ENCODE measurements around the gene PRAMEF18.
"Not testable (repeated sequence)": the region's sequence is repeated elsewhere in the genome, so short reads cannot be mapped to it uniquely, and the experiment has no call there.

PRAMEF18 gene

DNA sequence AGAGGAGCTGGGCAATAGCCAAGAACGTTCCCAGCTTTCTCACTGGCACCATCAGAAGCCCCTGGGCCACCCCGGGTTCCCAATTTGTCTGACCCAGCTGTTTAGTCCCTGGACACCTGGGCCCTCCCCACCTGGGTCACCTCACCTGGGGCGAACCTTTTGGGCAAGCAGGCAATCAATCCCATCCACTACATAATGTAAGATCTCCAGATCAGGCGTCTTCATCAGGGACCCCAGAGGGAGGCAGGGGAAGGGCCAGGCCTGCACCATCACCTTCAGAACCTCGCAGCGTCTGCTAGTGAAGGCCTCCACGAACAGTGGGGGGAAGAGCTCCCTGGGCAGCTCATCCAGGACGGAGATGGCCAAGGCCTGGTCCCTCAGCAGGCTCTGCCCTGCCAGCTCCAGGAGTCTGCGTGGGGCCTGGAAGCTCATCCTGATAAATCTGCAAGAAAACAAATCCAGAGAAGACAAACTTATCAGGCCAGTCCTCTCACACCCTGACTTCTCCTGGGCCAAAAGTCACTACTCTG is at the start of gene PRAMEF18:
Gene PRAMEF18, minus strand, starts transcription at position 480 of the 530 bp plus-strand sequence. Its CDS starts 48 bp downstream, at position 432.
- not testable (repeated sequence) for DNase-seq

GRCh38 chr1:13265124-13265523 is 39.2 kb upstream of the PRAMEF18 start:
- not testable (repeated sequence) for DNase-seq

GRCh38 chr1:13253898-13254297 is 27.9 kb upstream of the PRAMEF18 start, which contains the start of gene PRAMEF5:
TSS of gene PRAMEF5 (plus strand) at chr1:13254198. CDS start at chr1:13259269, 5,071 bp downstream.
- DNase-seq = not testable (repeated sequence)

DNA sequence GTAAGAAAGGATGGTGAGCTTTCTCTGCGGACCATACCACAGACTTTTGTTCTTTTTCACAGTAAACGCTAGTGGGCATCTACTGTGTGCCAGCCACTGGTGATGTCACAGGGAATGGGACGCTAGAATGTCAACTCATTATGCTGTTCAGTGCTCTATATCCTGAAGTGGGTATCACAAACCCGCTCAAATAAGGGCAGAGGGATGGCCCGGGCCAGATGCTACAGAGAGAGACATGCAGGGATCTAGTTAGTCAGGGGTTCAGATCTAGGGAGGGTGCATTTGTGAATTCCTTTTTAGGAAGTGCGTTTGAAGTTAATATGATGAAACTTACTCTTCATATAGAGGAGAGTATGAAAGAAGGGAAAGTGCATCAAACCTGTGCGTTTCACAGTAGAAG is 21.2 kb upstream of the PRAMEF18 start:
- not testable (repeated sequence) for DNase-seq

GRCh38 chr1:13246554-13246871 is 20.6 kb upstream of the PRAMEF18 start:
- DNase-seq = not testable (repeated sequence)

GRCh38 chr1:13245841-13246553 is 20.0 kb upstream of the PRAMEF18 start:
- DNase-seq = not testable (repeated sequence)

GRCh38 chr1:13243536-13244263 is 17.7 kb upstream of the PRAMEF18 start:
- not testable (repeated sequence) for DNase-seq

DNA sequence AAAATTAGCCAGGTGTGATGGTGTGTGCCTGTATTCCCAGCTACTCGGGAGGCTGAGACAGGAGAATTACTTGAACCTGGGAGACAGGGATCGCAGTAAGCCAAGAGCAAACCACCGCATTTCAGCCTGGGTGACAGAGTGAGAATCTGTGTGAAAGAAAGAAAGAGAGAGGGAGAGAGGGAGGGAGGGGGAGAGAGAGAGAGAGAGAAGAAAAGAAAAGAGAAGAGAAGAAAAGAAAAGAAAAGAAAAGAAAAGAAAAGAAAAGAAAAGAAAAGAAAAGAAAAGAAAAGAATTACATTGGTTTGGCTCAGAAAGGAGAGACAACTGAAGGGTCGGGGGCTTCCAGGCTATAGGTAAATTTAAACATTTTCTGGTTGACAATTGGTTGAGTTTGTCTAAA is 13.7 kb upstream of the PRAMEF18 start:
- not testable (repeated sequence) for DNase-seq

- not testable (repeated sequence) for DNase-seq
Observed at GRCh38 chr1:13237572-13237971, 11.6 kb upstream of the PRAMEF18 start.

GRCh38 chr1:13234057-13234456 is 8.1 kb upstream of the PRAMEF18 start:
- not testable (repeated sequence) for DNase-seq

DNA sequence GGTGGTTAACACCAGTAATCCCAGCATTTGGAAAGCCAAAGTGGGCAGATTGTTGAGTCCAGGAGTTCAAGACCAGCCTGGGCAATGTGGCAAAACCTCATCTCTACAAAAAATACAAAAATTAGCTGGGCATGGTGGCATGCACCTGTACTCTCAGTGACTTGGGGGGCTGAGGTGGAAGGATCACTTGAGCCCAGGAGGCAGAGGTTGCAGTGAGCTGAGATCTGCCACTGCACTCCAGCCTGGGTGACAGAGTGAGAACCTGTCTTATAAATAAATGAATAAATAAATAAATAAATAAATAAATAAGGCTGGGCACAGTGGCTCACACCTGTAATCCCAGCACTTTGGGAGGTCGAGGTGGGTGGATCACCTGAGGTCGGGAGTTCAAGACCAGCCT is 6.1 kb upstream of the PRAMEF18 start:
- DNase-seq = not testable (repeated sequence)

DNA sequence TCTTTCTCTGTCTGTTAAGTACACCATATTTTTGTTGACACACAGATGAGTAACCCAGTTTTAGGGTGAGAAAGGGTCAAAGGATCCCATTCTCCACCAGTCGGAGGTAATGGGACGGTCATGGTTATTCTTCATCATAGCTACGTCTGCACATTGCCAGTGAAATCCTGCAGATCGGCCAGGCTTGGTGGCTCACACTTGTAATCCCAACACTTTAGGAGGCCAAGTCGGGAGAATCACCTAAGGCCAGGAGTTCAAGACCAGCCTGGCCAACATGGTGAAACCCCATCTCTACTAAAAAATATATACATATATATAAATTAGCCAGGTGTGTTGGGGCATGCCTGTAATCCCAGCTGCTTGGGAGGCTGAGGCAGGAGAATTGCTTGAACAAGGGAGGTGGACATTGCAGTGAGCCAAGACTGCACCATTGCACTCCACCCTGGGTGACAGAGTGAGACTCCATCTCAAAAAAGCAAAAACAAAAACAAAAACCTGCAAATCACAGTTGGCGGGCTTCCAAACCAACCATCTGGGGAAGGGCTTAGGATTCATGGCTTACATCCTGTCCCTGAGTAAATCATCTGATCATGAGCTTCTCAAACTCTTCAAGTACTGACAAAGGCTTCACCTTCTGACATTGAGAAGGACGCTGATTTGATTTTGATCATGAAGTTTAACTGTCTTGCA is 5.3 kb upstream of the PRAMEF18 start:
- not testable (repeated sequence) for DNase-seq

DNA sequence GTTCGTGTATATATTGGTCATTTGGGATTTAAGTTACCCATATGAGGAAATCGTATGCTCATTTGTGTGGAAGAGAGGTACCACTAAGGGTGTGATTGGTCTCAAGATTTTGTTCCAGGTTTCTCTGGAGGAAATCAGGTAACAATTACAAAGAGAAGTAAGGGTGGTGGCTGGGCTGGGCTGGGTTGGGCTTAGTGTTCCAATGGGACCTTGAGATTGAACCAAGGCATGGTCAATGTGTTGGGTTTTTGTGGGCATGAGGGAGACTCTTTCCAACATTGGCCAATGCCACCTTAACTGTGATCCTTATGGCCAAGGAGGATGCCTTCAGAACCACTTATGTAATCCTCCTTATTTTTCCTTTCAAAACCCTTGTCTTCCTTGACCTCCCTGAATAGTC is 4.6 kb upstream of the PRAMEF18 start:
- DNase-seq = not testable (repeated sequence)

GRCh38 chr1:13230096-13230495 is 4.1 kb upstream of the PRAMEF18 start:
- DNase-seq = not testable (repeated sequence)

GRCh38 chr1:13228343-13228781 is 2.4 kb upstream of the PRAMEF18 start:
- peak; percentile 69 for DNase-seq

- not testable (repeated sequence) for DNase-seq
Observed at GRCh38 chr1:13227271-13228055, 1.5 kb upstream of the PRAMEF18 start.

DNA sequence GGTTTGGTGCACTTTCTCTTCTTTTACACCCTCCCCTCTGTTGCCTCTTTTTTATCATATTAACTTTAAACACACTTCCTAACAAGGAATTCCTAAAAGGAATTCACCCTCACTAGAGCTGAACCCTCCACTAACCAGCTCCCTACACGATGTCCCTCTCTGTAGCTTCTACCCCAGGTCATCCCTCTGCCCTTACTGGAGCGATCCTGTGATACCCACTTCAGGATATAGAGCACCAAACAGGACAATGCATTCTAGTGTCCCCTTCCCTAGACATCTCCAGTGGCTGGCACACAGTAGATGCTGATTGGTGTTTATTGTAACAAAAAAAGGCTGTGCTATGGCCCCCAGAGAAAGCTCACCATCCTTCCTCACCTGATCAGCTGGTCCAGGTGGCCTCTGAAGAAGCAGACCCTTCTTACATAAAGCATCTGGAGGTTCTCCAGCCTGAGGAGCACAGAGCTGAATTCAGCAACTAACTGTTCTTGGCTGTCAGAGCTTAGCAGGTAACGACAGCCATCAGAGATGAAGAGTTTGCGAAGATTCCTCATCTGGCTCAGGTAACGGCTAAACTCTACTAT is 1.4 kb downstream of the PRAMEF18 start:
- no peak for DNase-seq

GRCh38 chr1:13222788-13223187 is 3.2 kb downstream of the PRAMEF18 start:
- DNase-seq = not testable (repeated sequence)

DNA sequence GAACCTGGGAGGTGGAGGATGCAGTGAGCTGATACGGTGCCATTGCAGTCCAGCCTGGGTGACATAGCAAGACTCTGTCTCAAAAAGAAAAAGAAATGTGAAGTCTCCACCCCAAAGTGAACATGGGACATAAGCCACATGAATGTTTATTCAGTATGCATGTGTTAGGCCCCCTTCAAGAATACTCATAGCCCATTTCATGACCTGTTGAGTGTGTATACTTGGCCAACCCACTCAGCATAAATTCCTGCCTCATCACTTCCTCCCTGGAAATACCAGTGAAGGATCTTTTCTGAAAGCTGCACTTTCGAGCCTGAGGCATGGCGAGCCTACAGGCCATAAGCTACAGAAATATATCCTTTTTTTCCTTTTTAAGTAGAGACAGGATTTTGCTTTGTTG is 6.8 kb downstream of the PRAMEF18 start:
- DNase-seq = not testable (repeated sequence)

DNA sequence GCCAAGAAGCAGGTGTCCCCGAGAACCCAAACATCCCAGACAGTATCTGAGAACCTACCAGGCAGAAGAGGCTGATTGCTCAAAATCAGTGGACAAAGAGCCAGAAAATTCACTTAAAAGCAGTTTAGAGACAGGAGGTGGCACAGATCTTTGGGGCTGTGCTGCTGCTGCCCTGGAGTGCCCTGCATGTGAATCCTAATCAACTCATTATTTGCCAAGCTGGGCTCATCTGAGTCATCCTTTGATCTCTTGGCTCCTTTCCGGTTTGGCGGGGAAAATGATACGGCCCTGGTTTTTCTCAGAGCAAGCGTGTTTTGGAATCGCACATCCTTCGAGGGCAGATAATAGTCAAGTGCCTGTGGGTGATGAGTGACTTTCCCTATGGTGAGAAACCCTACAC is 9.3 kb downstream of the PRAMEF18 start:
- DNase-seq = not testable (repeated sequence)

GRCh38 chr1:13208712-13209111 is 17.2 kb downstream of the PRAMEF18 start:
- DNase-seq = not testable (repeated sequence)

GRCh38 chr1:13201309-13201708 is 24.6 kb downstream of the PRAMEF18 start, which contains the start of gene PRAMEF13:
TSS of gene PRAMEF13 (minus strand) at chr1:13201409. CDS start at chr1:13199589, 1,820 bp downstream.
- DNase-seq = not testable (repeated sequence)
